ENCODE measurements around the gene KIF26B. TPM values are rescaled to one million over a fixed set of nuclear protein-coding genes. Genes with fewer than 3 reads are reported as not detected.

The KIF26B gene
- polyA plus RNA-seq, 1 donor (not counting 4 experiments of a cell fraction or from before 2014, with no cell fraction given), result 0.58 TPM

DNA sequence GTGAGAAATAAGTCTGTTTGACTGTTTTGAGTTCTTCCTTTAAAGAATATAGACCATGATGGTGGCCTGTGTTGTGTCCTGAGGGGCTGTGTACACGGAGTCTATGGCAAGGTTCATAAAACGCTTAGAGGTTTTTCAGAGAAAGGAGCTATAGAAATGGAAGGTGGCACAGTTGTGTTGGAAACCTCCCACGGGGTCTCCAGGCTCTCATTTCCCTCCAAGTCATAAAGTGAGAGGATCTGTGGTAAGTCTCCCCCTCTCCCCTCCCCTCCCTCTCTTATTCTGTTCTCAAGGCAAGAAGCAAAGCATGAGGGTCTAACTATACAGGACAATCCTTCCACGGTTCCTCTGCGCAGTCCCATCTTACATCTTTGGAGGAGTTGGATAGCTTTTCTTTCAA is 139.2 kb downstream of the KIF26B start:
- Histone ChIP-seq H2AFZ (ENCODE audit: control insufficient read depth, low read length) (no peak overlapping the region), H3K4me2 (ENCODE audit: control insufficient read depth, extremely low read depth, insufficient read depth, low read depth, low read length) (no peak overlapping the region), H3K27ac (ENCODE audit: control insufficient read depth, insufficient read depth, low read length) (no peak overlapping the region), H3K36me3 (ENCODE audit: control insufficient read depth in 2 of 2, extremely low read depth in 1 of 2, insufficient read depth in 2 of 2, low read length in 2 of 2) (no peaks in the 10 kb centered on the region), H3K9me1 (ENCODE audit: control insufficient read depth, extremely low read depth, insufficient read depth, low read length) (no peaks in the 10 kb centered on the region), H3K4me3 (ENCODE audit: control insufficient read depth in 2 of 3, extremely low read depth in 1 of 3, insufficient read depth in 2 of 3, low read depth in 1 of 3, low read length in 3 of 3) (no peak overlapping the region), H4K20me1 (ENCODE audit: control insufficient read depth, extremely low read depth, insufficient read depth, low read length) (no peaks in the 10 kb centered on the region), H3K4me1 (ENCODE audit: control insufficient read depth, extremely low read depth, insufficient read depth, low read length) (no peaks in the 10 kb centered on the region), H3K79me2 (ENCODE audit: control insufficient read depth, insufficient read depth, low read length) (no peaks in the 10 kb centered on the region), H3K9ac (ENCODE audit: control insufficient read depth, extremely low read depth, insufficient read depth, low read length) (no peak overlapping the region), H3K27me3 (ENCODE audit: control insufficient read depth, extremely low read depth, insufficient read depth, low read length) (no peaks in the 10 kb centered on the region), H3K9me3 (ENCODE audit: control insufficient read depth, low read depth, low read length) (no peaks in the 10 kb centered on the region)
- no peak for TF ChIP-seq CTCF (optimal IDR thresholded peaks at IDR 0.05 in 1 of 3, IDR thresholded peaks at IDR 0.05 in 1 of 3, conservative IDR thresholded peaks at IDR 0.05 in 1 of 3; ENCODE audit: extremely low read depth in 1 of 3, insufficient read depth in 2 of 3, low read length in 3 of 3)
- no peak for TF ChIP-seq EZH2 (IDR thresholded peaks at IDR 0.05; ENCODE audit: low read length)
- DNase-seq (ENCODE audit: low read depth, low spot score) (no peak), FAIRE-seq (no peak)
- dilution Hi-C loops (cut with MboI; ENCODE audit: extremely low pct_ligation_motif_present, low sequenced_read_pairs), result no loop called here

- H3K27ac ChIP-seq (ENCODE audit: control insufficient read depth, insufficient read depth, low read length), result no peak overlapping the region
- no peaks in the 10 kb centered on the region for H4K20me1 ChIP-seq (ENCODE audit: control insufficient read depth, extremely low read depth, insufficient read depth, low read length)
- no peaks in the 10 kb centered on the region for H3K4me1 ChIP-seq (ENCODE audit: control insufficient read depth, extremely low read depth, insufficient read depth, low read length)
- H3K27me3 ChIP-seq (ENCODE audit: control insufficient read depth, extremely low read depth, insufficient read depth, low read length), result no peaks in the 10 kb centered on the region
- no peaks in the 10 kb centered on the region for H3K36me3 ChIP-seq (ENCODE audit: control insufficient read depth in 2 of 2, extremely low read depth in 1 of 2, insufficient read depth in 2 of 2, low read length in 2 of 2)
- FAIRE-seq (no peak), DNase-seq (ENCODE audit: low read depth, low spot score) (no peak)
- no peak overlapping the region for H3K4me2 ChIP-seq (ENCODE audit: control insufficient read depth, extremely low read depth, insufficient read depth, low read depth, low read length)
- TF ChIP-seq EZH2 (IDR thresholded peaks at IDR 0.05; ENCODE audit: low read length), result no peak
- TF ChIP-seq CTCF (optimal IDR thresholded peaks at IDR 0.05 in 1 of 3, IDR thresholded peaks at IDR 0.05 in 1 of 3, conservative IDR thresholded peaks at IDR 0.05 in 1 of 3; ENCODE audit: extremely low read depth in 1 of 3, insufficient read depth in 2 of 3, low read length in 3 of 3), result no peak
- dilution Hi-C loops (cut with MboI; ENCODE audit: extremely low pct_ligation_motif_present, low sequenced_read_pairs), result no loop called here
- H3K9ac ChIP-seq (ENCODE audit: control insufficient read depth, extremely low read depth, insufficient read depth, low read length), result no peak overlapping the region
- H3K9me3 ChIP-seq (ENCODE audit: control insufficient read depth, low read depth, low read length), result no peaks in the 10 kb centered on the region
- H3K79me2 ChIP-seq (ENCODE audit: control insufficient read depth, insufficient read depth, low read length), result no peaks in the 10 kb centered on the region
- H2AFZ ChIP-seq (ENCODE audit: control insufficient read depth, low read length), result no peak overlapping the region
- H3K4me3 ChIP-seq (ENCODE audit: control insufficient read depth in 2 of 3, extremely low read depth in 1 of 3, insufficient read depth in 2 of 3, low read depth in 1 of 3, low read length in 3 of 3), result no peak overlapping the region
- H3K9me1 ChIP-seq (ENCODE audit: control insufficient read depth, extremely low read depth, insufficient read depth, low read length), result no peaks in the 10 kb centered on the region
These were observed 144.0 kb downstream of the KIF26B start for GRCh38 chr1:245298781-245299180.
